Activated T-cell treated with anti-CD3 and anti-CD28 coated beads, Interleukin-2, amount 50 U/mL, for 48 hours (primary cell): ENCODE measurements around the gene TANC1.
A peak's percentile ranks its signal among the peaks of the same experiment; 100 is the strongest.
"Not testable (repeated sequence)": the region's sequence is repeated elsewhere in the genome, so short reads cannot be mapped to it uniquely, and the experiment has no call there.

ENCODE experiments used
- DNase-seq, 2 experiments: peaks; one replicate each; pipeline ENCODE4 v3.0.0-alpha.2; 2020

Gene TANC1

DNA sequence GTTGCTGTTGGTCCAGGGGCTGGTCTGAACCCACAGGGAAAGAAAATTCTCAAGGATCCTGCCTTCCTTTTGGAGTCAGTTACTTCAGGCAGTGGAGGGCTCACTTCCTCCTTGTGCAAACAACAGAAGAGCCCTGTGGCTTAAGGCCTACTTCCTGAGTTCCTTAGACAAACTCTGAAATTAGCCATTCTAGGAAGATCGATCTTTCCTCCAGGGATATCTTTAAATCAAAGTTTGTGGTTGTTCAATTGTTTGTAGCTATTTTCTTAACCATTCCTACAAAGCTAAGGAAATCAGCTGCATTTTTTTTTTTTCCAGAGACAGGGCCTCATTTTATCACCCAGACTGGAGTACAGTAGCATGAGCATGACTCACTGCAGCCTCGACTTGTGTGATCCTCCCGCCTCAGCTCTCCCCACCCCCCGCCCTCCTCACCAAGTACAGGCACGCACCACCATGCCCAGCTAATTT, 156.0 kb downstream of the TANC1 start:
- DNase-seq = peak in 1 of 2 experiments; percentile 29

DNA sequence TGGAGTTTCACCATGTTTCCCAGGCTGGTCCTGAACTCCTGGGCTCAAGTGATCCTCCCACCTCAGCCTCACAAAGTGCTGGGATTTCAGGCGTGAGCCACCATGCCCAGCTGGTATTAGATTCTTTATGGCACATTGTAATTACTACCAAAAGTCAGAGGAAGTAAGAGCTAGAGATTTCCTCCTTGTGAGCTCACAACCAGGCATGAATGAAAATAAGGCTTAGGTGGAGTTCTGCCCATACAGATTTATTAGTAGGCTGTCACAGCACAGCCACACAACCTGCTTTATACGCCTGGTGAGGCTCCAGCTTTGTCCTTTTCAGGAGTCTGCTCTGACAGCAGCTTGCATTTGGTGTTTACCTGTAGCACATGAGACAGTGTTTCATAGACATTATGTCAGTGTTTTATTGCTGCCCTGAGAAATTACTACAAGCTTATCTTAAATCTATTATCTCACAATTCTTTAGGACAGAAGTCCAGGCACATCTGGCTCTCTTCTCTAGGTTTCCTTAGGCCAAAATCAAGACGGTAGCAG, 156.6 kb downstream of the TANC1 start:
- DNase-seq = no peak

DNA sequence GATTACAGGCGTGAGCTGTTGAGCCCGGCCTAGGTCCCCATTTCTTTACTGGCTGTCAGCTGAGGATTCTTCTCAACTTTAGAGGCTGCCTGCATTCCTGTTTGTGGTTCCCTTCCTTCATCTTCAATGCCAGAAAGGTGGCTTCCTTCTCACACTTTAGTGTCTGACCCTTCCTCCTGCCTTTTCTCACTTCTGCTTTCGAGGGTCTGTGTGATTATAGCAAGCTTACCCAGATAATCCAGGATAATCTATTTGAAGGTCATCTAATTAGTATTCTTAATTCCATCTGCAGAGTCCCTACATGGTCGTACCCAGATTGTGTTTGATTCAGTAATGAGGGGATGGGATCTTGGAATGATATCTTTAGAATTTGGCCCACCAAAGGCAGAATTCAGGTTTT, 157.4 kb downstream of the TANC1 start:
- DNase-seq = no peak

DNA sequence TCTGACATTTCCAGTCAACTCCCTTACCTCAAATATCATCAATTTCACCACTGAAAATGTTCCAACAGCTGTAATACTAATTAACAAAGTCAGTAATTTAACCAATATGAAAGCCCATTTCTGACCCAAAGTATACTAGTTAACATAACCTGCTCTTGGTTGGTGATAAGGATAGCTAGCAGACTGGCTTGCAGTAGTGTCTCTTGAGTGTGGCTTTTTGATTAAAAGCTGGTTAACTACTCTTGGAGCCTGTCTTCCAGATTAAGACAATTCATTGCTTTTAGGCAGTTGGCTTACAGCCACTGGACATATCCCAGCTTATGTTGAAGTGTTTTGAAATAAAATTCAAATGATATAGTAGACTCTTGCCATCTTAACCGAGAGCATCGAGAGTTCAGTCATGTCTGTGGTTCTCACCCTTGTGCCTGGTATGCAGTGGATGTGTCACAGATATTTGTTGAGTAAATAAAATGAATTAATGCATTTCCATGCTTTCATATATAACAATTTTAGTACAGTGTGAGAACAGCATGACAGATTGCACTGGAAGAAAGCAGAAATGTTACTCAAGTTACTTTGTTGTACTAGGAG, 158.1 kb downstream of the TANC1 start:
- DNase-seq = no peak

DNA sequence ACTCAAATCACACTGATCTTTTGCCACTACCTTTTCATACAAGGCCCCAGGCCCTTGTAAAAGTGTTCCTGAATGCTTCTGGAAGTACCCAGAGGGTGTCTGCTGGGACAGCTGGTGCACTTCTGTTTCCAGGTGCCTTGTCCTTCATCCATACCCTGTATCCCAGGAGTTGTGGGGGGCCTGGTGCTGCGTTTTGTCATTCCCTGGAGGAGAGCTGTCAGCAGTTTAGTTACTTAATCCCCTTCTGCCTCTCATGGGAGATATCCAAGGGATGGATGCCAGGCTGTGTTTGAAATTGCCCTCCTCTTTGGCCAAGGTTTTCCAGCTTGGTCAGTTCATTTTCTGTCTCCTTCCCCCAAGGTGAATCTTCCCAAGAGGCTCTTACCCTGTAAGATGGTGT, 159.8 kb downstream of the TANC1 start:
- DNase-seq = no peak

DNA sequence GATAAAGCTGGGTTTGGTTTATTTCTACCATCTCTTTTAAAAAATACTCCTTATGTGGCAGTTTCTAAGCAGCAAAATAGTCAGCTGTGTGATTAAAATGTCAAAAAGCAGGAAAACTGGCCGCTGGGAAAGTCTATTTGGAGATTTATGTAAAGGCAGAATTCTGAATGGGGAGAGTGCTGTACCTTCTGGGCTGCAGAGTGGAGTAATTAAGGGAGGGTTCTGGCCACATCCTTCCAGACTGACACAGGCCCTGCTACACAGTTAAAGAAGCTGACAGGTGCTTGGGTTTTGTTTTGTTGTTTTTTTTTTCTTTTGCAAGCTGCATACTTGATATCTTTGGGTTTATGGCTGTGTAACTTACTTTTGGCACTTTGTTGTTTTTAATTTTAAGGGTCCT, 160.8 kb downstream of the TANC1 start:
- DNase-seq = no peak

DNA sequence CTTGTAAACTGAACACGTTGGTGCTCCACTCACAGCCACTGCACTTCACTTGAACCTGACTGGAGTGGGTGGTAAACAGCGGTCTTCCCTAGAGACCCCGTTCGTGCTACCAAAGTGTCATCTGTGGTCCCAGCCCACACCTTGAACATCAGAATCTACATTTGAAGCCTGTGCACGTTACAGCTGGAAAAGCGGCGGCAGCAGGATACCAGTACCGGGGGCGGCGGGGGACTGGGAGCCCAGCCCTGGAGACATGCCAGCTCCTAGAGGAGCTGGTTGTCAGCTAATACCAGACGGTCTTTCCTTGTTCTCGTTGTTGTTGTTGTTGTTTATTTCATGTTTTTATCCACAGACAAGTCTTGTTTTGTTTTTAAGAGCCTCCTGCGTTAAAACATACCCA, 161.4 kb downstream of the TANC1 start:
- no peak for DNase-seq

DNA sequence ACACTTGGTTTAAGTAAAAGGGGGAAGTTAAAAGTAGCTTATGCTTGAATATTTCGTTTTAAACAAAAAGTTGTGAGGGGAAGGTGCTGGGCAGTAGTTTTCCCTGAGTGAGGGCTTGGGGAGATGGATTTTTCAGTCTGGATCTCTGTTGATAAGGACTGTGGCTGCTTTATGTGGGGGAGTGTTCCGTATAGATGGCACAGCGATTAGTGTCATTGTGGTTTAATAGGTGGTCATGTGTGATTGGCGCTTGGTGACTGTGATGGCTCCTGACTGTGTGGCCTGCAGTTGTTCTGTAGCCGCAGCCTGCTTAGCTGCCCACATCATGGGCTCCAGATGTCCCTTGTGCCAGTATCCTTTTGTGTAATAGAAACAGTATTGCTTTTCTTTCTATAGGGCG, 161.9 kb downstream of the TANC1 start:
- DNase-seq = no peak

DNA sequence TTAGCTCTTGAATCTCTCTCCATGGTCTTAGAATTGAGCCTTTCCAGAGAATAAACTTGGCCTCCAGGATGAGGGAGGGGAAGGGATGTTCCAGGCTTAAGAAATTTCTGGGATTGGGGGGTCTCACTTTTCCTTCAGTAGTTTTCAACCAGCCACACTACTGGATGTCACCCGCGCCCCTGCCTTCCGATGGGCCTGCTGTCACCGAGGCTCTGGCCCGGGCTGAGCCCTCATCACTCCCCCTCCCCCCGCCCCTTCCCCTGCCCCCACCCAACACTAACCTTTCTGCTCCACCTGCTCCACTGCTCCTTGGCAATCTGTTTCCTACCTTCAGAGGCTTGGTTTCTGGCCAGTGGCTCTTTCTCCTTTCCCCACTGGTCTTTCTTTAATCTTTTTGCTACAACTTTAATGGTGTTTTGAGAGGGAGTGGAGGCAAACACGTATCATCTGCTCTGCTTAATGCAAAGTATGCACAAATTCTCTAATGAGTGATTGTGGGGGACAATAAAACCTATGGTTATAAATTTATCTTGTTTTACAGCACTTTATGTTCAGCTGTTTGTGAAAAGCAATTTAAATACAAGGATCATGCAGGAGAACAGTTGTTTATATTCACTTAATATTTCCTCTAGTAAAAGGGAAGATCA, 162.9 kb downstream of the TANC1 start:
- no peak for DNase-seq

DNA sequence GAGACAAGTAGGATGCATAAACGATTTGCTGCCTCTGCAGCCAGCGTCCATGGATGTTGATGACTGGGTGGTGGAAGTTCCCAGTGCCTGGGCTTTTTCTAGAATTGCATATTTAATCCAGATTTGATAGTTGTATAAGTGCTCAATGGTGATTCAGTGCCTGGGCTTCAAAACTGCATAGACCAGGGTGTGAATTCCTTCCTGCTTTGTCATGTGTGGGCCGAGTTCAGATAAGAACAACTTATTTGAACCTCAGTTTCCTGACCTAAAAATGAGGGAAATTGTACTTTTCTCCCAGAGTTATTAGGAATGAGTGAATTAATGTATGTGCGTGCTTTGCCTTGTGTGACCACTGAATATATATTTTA, 163.5 kb downstream of the TANC1 start:
- no peak for DNase-seq

DNA sequence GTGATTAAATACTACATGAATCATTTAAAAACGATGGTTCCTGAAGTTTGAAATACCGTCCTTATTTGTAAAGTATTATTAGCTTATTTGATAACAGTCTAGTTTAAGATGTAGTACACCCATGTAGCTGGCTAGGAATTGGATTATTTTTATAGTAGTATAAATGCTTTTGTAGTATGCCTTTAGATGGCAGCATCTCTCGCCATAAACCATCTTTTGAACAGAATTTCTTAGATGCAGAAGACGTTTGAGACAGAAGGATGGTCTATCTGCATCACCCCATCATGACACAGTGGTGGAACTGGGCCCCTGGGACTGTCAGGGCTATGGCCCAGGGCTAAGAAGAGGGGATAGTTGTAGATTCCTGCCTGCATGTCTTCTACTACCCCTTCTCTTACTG, 165.4 kb downstream of the TANC1 start:
- no peak for DNase-seq

DNA sequence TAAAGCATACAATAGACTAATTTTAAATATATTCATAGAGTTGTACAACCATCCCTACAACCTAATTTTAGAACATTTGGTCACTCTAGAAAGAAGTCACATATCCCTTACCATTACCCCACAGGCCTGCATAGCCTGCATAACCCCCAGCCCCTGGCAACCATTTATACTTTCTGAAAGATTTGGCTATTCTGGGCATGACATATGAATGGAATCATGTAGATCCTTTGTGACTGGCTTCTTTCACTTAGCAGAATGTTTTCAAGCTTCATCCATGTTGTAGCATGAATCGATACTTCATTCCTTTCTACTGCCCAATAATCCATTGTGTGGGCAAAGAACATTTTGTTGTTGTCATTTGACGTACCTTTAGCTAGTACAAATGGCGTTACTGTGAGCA, 166.5 kb downstream of the TANC1 start:
- DNase-seq = no peak

DNA sequence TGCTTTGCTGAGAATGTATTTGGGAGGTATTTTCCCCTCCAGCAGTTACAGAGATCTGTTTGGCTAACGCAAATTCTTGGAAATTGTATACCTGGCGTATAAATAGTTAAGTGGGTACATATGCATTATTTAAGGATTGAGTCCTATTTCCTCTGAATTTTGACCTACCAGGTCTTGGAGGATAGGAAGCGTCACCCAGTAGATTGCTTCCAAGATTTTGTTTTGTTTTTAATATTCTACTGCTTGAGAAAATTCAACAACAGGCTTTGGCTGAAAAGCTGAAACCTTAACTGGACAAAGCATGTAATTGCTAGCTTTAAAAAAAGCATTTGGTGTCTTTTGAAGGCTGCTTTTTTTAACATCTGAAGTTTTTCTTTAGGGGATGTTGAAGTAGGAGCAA, 168.0 kb downstream of the TANC1 start:
- no peak for DNase-seq

DNA sequence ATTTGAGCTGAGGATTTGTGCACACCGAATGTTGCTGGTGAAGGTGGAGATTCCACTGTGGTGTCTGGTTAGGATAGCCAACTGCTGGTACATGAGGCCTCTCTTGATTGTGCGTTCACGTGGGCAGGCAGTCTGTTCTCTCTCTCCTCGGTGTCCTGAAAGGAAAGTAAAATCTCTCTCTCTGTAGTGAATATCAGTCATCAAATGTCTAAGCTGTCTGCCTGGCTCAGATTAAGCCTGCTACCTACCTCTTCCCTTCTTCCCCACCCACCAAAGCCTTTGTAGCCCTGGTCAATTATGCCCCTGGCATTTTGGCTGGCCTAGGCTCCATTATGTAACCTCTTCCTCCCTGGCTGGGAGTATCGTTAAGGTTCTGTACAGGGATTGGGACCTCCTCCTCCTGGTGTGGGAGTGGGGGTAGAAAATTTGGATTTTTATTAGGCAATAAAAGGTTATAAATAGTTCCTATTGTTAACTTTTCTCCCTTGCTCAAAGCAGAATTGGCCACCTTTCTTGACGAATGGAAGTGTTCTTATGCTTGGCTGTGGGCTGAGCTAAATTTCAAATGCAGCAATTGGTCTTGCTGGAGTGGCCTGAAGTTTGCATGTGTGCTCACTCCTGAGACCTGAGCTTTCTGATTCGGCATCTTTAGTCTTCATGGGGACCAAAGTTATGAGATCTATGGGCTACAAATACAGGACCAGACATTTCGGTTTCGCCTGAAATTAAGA, 169.2 kb downstream of the TANC1 start:
- no peak for DNase-seq

DNA sequence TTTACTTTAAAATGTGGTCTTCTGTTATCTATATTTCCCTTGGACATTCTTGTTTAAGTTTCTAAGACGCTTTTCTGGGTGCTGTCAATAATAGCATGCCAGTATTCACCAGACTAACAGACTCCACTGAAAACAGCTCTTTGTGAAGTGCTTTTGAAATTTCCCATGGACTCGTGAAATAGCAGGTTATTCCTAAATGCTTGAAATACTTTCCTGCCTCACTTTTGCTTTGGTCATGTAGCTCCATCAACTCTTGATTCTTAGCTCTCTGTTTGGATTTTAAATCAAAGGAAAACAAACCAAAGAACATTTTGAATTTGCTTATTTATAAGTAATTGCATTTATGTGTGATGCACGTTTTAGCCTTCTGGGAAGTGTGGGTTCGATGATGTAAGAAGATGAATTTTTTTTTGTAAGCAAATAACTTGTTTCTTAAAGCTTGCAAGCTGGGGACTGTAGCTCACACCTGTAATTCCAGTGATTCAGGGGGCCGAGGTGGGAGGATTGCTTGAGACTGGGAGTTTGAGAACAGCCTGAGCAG, 170.3 kb downstream of the TANC1 start:
- no peak for DNase-seq

DNA sequence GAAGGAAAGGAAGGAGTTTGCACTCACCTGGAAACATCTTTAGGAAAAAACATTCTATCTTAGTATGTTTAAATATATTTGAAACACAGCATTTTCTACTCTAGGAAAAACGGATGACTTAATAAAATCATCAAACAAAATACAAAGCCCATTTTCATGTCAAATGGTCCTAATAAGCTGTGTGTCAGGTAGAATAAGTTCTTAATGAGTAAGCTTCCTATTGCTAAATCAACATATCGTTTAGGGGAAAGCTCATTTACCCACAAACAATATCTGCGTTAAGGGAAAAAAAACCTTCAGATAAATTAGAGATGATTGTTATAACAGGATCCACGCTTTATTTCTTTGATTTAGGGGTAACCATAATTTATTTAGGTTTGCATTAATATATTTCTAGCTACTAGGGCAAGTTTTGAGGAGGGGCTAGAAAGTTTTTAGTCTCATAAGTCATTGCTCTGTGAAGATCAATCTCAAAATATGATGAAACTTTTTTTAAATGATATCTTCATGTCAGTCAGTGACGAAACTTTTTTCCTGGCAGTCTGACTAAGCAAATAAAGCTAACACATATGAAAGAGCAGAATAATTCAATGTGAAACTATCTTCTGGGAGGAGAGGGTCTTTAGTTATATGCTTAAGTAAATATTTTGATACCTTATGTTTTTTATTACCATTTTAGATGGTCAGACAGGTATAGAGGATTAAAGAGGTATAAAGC, 170.9 kb downstream of the TANC1 start:
- no peak for DNase-seq

DNA sequence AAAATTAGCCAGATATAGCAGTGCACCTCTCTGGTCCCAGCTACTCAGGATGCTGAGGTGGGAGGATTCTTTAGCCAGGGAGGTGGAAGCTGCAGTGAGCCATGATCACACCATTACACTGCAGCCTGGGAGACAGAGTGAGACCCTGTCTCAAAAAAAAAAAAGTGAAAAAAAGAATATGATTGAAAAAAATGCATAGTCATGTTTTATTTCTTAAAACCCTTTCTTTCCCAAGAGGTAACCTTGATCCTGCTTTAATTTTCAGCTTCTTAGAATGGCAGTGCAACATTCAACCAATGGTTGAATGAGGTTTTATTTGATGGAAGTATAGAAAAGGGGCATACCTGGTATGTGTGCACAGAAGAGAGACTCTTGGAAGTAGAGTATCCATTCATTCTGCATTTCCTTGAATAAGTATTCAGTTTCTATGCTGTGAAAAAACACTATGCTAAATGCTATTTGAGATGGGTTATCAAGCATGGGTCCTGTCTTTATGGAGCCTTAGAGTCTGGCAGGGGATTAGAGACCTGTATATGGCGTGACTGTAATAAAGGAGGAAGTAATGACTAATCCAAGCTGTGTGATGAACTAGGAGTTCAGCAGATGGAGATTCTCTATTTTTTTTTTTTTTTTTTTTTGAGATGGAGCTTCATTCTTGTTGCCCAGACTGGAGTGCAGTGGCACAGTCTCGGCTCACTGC, 171.8 kb downstream of the TANC1 start:
- DNase-seq = no peak

DNA sequence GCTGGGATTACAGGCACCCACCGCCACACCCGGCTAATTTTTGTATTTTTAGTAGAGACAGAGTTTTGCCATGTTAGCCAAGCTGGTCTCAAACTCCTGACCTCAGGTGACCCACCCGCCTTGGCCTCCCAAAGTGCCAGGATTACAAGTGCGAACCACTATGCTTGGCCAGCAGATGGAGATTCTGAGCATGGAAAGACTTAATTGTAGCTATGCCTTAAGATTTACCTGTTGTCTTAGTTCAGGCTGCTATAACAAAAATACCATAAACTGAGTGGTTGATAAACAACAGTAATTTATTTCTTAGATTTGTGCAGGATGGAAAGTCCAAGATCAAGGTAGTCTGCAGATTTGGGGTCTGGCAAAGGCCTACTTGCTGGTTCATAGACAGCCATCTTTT, 172.4 kb downstream of the TANC1 start:
- DNase-seq = not testable (repeated sequence)

DNA sequence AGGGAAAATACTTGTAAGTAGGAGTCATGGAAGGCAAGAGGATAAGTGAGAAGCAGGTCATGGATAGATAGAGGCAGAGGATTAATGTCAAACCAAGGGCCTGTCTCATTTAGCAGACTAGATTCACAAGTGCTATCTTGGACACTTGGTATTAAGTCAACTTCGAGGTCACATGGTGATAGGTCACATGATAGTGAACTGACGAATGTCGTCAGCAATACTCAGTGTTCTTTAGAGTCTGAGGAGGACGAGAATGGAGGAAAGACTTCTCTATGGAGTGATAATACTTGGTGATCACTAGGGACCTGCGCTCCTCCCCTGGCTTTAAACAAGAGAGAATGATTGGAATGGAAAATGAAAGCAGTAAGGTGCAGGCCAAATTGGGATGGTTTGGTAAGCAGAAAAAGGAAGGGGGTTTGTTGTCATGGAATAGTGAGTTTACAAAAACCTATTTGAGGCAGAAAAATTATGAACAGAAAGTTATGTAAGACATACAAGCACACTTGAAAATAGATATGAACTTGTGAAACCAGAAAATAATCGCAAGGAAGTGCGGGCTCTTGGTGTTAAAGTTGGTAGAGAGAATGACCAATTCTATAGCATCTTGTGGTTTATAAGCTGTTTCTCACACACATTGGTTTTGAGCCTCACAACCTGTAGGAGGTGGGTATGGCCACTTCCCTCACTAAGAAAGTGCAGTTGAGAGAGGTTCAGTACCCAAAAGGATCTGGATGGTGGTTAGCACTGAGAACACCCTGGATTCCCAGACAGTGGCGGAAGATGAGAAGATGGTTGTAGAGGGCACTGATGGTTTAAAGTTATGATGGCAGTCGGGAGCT, 176.6 kb downstream of the TANC1 start:
- DNase-seq = no peak

DNA sequence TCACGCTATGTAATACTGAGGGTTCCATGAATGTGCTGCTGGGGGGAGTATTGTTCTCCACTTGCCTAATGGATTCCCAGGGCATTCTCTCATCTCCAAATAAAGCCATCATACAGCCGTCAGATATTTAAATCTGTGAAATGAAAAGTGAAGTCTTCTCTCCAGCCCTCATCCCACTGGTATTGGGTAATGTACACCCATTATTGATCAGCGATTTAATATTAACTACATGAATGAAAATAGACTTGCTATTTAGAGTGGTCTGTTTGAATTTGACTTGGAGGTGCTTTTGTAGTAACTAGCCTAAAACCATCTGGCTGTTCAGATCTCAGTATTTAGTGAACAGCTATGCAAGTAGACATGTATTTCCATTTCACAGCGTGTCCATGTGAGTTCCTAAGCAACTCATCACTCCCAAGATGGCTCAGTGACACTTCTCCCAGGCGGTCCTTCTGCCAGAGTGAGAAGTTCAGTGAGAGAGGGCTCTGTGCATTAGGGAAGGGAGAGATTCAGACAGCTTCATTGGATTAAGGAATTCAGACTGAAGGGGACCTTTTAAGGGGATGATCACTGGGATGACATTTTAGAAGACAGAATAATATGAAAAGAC, 177.4 kb downstream of the TANC1 start:
- no peak for DNase-seq

DNA sequence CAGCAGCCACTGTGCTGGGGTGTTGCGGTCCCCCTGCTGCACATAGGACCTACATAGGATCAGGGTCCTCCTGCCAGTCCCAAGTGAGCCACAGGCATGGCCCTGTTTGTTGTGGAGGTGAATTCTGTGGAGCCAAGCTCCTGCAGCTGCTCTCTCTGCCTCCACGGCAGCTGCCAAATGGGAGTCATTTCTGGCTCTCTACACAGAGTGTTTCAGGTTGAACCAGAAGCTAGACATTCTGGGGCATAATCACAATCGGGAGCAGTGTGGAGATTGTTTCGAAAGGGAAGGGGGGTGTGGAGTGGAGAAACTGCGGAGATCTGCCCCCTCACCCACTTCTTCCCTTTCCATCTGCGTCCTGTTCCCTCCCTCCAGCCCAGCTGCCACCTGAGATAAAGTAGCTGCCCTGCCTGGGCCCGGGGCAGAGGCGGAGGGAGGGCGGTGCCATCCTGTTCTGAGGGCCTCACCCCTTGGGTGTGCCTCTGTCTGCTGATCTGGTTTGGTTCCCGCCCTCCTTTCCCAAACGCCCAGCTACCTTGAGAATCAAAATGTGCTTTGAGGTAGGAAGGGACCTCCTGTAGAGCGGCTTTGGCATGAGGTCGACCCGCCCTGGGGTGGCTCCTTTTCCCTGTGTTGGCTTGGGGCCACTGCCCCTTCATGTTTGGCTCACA, 178.7 kb downstream of the TANC1 start:
- DNase-seq = no peak
